Brain microvascular endothelial cell (primary cell): ENCODE measurements around the gene GARNL3.

Experiments used
- DNase-seq: peaks from one replicate; pipeline ENCODE4 v3.0.0-alpha.2; 2020
- H3K27ac ChIP-seq: fragments of 250-450 bp; sonication (Bioruptor Pico); 2 replicates; pipeline ENCODE4 v1.5.1; 2020; ENCODE audit warnings: mild to moderate bottlenecking, moderate library complexity
- H3K27me3 ChIP-seq: fragments of 250-450 bp; sonication (Bioruptor Pico); replicated peaks from 2 replicates; pipeline ENCODE4 v1.5.1; 2020; ENCODE audit warnings: mild to moderate bottlenecking
- H3K36me3 ChIP-seq: fragments of 250-450 bp; sonication (Bioruptor Pico); replicated peaks from 2 replicates; pipeline ENCODE4 v1.5.1; 2020; ENCODE audit warnings: mild to moderate bottlenecking
- H3K4me3 ChIP-seq: 2 replicates; pipeline ENCODE4 v1.5.1; 2011; ENCODE audit warnings: low read depth, mild to moderate bottlenecking, control low read depth, low read length, moderate library complexity
- in situ Hi-C: cut with HindIII; loops from 2 replicates; pipeline ENCODE4 v1.10.0; 2017; ENCODE audit warnings: low sequenced_read_pairs, low pct_ligation_motif_present
- TF ChIP-seq, protein P1 (sequence below): IDR thresholded peaks from 2 replicates; pipeline ENCODE4 v1.5.1; 2011; ENCODE audit warnings: low read depth, mild to moderate bottlenecking, moderate library complexity, low read length, control low read depth, inconsistent platforms; ENCODE audit errors: missing control alignments

The GARNL3 gene

DNA sequence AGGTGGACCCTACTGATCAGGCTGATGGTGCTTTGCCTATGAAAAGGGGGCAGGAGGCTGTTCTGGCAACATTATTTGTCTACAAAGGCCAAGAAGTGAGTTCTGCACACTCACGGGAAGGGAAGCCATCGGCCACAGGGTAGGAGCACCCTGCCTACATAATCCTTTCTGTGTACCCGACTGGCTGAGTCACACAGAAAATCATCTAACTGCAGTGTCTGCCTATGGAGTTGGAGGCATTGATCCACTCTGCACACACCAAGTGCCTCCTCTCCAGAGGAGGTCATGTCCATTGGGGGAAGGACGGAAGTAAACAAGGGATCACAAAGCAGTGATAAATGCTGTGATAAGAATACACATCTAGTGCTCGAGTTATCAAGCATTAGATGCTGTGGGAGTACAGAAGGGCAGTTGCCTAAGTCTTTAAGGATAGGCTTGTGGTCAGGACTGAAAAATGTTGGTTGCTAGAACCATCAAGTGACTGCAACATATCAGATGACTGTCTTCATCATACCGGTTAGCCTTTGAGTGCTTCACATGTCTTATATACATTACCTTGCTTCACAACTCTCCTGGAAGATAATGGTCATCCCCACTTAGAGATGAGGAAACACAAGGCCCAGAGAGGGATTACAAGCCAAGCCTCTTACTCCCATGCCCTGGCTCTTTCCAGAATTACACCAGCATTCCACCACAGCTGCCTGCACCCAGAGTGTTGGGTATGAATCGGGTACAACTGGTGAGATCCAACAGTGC, 131.1 kb downstream of the GARNL3 start:
- no peak overlapping the region for H3K4me3 ChIP-seq
- TF ChIP-seq, protein P1, sequence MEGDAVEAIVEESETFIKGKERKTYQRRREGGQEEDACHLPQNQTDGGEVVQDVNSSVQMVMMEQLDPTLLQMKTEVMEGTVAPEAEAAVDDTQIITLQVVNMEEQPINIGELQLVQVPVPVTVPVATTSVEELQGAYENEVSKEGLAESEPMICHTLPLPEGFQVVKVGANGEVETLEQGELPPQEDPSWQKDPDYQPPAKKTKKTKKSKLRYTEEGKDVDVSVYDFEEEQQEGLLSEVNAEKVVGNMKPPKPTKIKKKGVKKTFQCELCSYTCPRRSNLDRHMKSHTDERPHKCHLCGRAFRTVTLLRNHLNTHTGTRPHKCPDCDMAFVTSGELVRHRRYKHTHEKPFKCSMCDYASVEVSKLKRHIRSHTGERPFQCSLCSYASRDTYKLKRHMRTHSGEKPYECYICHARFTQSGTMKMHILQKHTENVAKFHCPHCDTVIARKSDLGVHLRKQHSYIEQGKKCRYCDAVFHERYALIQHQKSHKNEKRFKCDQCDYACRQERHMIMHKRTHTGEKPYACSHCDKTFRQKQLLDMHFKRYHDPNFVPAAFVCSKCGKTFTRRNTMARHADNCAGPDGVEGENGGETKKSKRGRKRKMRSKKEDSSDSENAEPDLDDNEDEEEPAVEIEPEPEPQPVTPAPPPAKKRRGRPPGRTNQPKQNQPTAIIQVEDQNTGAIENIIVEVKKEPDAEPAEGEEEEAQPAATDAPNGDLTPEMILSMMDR, result no peak
- H3K27me3 ChIP-seq, result no peaks in the 10 kb centered on the region
- no peak overlapping the region for H3K27ac ChIP-seq
- no peak for DNase-seq
- in situ Hi-C loops, result no loop called here
- no peaks in the 10 kb centered on the region for H3K36me3 ChIP-seq

DNA sequence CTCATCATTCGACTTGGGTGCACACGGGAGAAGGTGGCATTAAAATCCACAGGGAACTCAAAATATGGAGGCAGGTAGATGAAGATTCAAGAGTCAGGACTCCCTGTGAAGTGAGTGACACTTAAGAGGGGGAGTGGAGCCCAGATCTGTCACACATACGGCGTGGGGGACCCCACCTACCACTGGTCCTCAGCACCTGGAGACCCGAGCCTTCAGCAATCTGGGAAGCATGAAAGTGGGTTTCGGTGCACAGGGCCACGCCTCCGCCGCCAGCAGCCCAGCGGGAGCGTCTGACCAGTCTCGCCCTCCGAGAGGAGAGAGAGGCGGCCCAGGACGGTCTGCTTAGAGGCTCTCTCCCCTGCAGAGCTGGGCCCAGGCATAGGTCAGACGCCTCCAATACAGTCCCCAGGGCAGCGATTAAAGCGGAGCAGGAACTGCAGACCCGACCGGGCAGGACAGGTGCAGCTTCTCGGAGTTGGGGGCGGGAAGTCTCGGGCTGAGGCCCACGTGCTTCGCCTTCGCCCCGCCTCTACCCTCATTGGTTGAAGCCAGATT, 131.8 kb downstream of the GARNL3 start:
- Histone ChIP-seq H3K36me3 (no peaks in the 10 kb centered on the region), H3K27me3 (no peaks in the 10 kb centered on the region), H3K4me3 (peak overlapping the region; percentile 53), H3K27ac (no peak overlapping the region)
- in situ Hi-C loops, result no loop called here
- no peak for DNase-seq
- TF ChIP-seq, protein P1, result no peak

DNA sequence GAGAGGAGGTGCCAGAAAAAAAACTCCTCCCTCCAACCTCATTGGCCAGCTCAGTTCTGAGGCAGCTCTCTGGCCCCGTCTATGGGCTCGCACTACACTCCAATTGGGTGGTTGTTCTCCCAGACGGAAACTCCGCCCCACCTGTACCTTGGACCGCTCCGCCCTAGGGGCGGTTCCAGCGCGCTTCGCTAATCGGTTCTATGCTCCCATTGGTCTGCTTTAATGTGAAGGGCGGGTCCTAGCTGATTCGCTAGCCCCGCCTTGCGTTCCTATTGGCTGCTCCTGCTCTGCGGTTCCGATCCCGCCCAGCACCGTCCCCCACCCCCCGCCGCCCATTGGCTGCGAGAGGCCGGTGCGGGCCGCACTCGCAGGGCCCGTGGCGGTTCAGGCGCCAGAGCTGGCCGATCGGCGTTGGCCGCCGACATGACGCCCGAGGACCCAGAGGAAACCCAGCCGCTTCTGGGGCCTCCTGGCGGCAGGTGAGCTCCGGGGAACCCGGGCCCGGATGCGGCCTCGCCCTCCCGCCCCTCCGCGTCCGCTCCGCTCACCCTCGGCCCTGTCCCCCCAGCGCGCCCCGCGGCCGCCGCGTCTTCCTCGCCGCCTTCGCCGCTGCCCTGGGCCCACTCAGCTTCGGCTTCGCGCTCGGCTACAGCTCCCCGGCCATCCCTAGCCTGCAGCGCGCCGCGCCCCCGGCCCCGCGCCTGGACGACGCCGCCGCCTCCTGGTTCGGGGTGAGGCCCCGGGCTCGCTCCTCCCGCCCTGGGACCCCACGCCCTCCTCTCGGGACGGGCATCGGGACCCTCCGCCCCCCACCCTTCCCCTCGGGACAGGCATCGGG, 132.5 kb downstream of the GARNL3 start, which contains the start of gene SLC2A8:
TSS of gene SLC2A8 (plus strand) at position 362 of the 838 bp plus-strand sequence. CDS start at position 424, 62 bp downstream.
- no peaks in the 10 kb centered on the region for H3K36me3 ChIP-seq
- peak within 1 kb of the TSS; percentile 56 for H3K4me3 ChIP-seq
- TF ChIP-seq, protein P1, result no peak
- peak; percentile 99 for DNase-seq
- in situ Hi-C loops, result no loop called here
- no peaks in the 10 kb centered on the region for H3K27me3 ChIP-seq
- peak within 1 kb of the TSS; percentile 2 for H3K27ac ChIP-seq

DNA sequence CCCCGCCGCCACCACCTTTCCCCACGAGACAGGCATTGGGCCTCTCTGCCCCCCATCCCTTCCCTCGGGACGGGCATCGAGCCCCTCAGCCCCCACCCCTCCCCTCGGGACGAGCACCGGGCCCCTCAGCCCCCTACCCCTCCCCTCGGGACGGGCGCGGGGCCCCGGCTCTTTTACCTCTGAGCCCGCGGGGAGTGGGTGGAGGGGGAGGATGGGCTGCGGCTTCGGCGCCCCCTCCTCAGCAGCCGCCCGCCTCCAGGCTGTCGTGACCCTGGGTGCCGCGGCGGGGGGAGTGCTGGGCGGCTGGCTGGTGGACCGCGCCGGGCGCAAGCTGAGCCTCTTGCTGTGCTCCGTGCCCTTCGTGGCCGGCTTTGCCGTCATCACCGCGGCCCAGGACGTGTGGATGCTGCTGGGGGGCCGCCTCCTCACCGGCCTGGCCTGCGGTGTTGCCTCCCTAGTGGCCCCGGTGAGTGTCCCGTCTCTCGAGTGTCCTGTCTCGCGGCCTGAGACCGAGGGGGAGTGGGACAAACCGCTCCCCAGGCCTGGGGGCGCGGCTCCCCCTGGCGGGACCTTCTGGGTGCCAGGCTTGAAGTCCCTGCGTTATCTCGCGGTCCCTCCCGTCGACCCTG, 133.2 kb downstream of the GARNL3 start:
- H3K27ac ChIP-seq, result no peak overlapping the region

DNA sequence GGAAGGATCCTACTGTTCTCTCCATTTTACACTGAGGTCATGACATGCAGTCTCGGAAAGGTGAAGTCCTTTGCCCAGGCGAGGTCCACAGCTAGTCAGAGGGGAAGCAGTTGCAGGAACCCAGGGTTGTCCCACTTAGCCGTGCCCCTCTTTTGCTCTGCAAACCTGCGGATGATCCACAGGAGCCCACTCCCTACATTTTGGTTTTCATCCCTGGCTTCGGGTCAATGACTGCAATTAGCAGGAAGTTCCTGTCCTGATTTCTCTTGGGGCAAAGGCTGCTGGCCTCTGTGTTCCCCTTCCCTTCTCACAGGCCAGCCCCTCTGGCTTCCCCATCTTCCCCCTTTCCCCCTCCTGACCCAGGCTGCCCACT, 133.7 kb downstream of the GARNL3 start:
- H3K36me3 ChIP-seq, result no peaks in the 10 kb centered on the region
- in situ Hi-C loops, result no loop called here
- TF ChIP-seq, protein P1, result no peak
- H3K27ac ChIP-seq, result no peak overlapping the region
- peak overlapping the region; percentile 56 for H3K4me3 ChIP-seq
- no peaks in the 10 kb centered on the region for H3K27me3 ChIP-seq
- DNase-seq, result no peak

More for the DNA sequence above, 133.2 kb downstream of the GARNL3 start:
- H3K36me3 ChIP-seq, result no peaks in the 10 kb centered on the region
- no peaks in the 10 kb centered on the region for H3K27me3 ChIP-seq
- TF ChIP-seq, protein P1, result peak; percentile 71
- DNase-seq, result peak; percentile 11
- peak overlapping the region; percentile 56 for H3K4me3 ChIP-seq
- in situ Hi-C loops, result no loop called here
